SH-SY5Y (cell line): Measurements from ENCODE around the gene RELL1.

Source experiments
- GATA2 ChIP-seq: IDR thresholded peaks from 2 replicates; pipeline ENCODE4 v1.6.1; 2011; ENCODE audit warnings: mild to moderate bottlenecking, low read depth, low read length
- GATA3 ChIP-seq: IDR thresholded peaks from 2 replicates; pipeline ENCODE4 v1.6.1; 2011; ENCODE audit warnings: low read depth, mild to moderate bottlenecking, low read length, moderate library complexity

The RELL1 gene

GRCh38 chr4:37680089-37680488 lies 6.1 kb downstream of the RELL1 start:
- TF ChIP-seq GATA2 (no peak), GATA3 (no peak)

- no peak for TF ChIP-seq GATA3
- no peak for TF ChIP-seq GATA2
These were observed 6.9 kb downstream of the RELL1 start for GRCh38 chr4:37679301-37679700.

GRCh38 chr4:37678624-37679023 lies 7.6 kb downstream of the RELL1 start:
- no peak for TF ChIP-seq GATA3
- TF ChIP-seq GATA2 = no peak

- TF ChIP-seq GATA2 (no peak), GATA3 (no peak)
These were observed 10.4 kb downstream of the RELL1 start for GRCh38 chr4:37675587-37676290.

- no peak for TF ChIP-seq GATA2
- no peak for TF ChIP-seq GATA3
These were observed 11.7 kb downstream of the RELL1 start for GRCh38 chr4:37674439-37674838.

GRCh38 chr4:37673538-37674192 lies 12.5 kb downstream of the RELL1 start:
- no peak for TF ChIP-seq GATA3
- TF ChIP-seq GATA2 = no peak

- TF ChIP-seq GATA3 = no peak
- TF ChIP-seq GATA2 = no peak
These were observed 15.1 kb downstream of the RELL1 start for GRCh38 chr4:37671072-37671471.

GRCh38 chr4:37670249-37670648 lies 15.9 kb downstream of the RELL1 start:
- TF ChIP-seq GATA2 (no peak), GATA3 (no peak)

GRCh38 chr4:37667197-37668100 lies 18.7 kb downstream of the RELL1 start:
- no peak for TF ChIP-seq GATA2
- TF ChIP-seq GATA3 = no peak

GRCh38 chr4:37666625-37667071 lies 19.5 kb downstream of the RELL1 start:
- TF ChIP-seq GATA2 (no peak), GATA3 (no peak)

- TF ChIP-seq GATA2 (no peak), GATA3 (no peak)
These were observed 20.5 kb downstream of the RELL1 start for GRCh38 chr4:37665333-37666320.

GRCh38 chr4:37664696-37665095 lies 21.5 kb downstream of the RELL1 start:
- TF ChIP-seq GATA3 (no peak), GATA2 (no peak)

GRCh38 chr4:37663552-37663951 lies 22.6 kb downstream of the RELL1 start:
- no peak for TF ChIP-seq GATA2
- TF ChIP-seq GATA3 = no peak
